ENCODE measurements around the gene KCNT2. TPM values are rescaled to one million over a fixed set of nuclear protein-coding genes. Genes with fewer than 3 reads are reported as not detected.

Gene KCNT2
- total RNA-seq, 1 experiment from 2014 or later, result not detected

- intact Hi-C loops (cut with micrococcal nuclease), result no loop called here
- no peaks in the 10 kb centered on the region for H3K79me2 ChIP-seq (ENCODE audit: insufficient read depth, low read length)
- TF ChIP-seq SIN3A (IDR thresholded peaks at IDR 0.05; ENCODE audit: low read depth) (no peak), POLR2A (IDR thresholded peaks at IDR 0.05; ENCODE audit: borderline replicate concordance, extremely low read depth, insufficient read depth, insufficient read length) (no peak), TCF7L2 (IDR thresholded peaks at IDR 0.05; ENCODE audit: borderline replicate concordance, extremely low read depth, insufficient read depth, insufficient read length) (no peak), MAX (IDR thresholded peaks at IDR 0.05) (no peak), CTCF (IDR thresholded peaks at IDR 0.05 in 2 of 3, conservative IDR thresholded peaks at IDR 0.05 in 1 of 3; ENCODE audit: borderline replicate concordance in 1 of 3, insufficient read depth in 1 of 3, low read depth in 2 of 3, low read length in 2 of 3) (no peak), EZH2 (IDR thresholded peaks at IDR 0.05) (no peak), RAD21 (IDR thresholded peaks at IDR 0.05; ENCODE audit: low read depth) (no peak)
- TF ChIP-seq, protein P1, sequence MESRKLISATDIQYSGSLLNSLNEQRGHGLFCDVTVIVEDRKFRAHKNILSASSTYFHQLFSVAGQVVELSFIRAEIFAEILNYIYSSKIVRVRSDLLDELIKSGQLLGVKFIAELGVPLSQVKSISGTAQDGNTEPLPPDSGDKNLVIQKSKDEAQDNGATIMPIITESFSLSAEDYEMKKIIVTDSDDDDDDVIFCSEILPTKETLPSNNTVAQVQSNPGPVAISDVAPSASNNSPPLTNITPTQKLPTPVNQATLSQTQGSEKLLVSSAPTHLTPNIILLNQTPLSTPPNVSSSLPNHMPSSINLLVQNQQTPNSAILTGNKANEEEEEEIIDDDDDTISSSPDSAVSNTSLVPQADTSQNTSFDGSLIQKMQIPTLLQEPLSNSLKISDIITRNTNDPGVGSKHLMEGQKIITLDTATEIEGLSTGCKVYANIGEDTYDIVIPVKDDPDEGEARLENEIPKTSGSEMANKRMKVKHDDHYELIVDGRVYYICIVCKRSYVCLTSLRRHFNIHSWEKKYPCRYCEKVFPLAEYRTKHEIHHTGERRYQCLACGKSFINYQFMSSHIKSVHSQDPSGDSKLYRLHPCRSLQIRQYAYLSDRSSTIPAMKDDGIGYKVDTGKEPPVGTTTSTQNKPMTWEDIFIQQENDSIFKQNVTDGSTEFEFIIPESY (IDR thresholded peaks at IDR 0.05; ENCODE audit: extremely low read depth, insufficient replicate concordance, low read length), result no peak
- no peak overlapping the region for H3K4me3 ChIP-seq (replicated peaks in 1 of 2; ENCODE audit: low read depth in 1 of 2, low read length in 2 of 2)
- RAD21 ChIA-PET (ENCODE audit: low non-redundant PET in 1 of 2, low total read pairs in 2 of 2, uncharacterized antibody in 2 of 2, unreplicated experiment in 2 of 2), result no interaction called here
- H3K27me3 ChIP-seq (ENCODE audit: insufficient read depth, low read length), result no peaks in the 10 kb centered on the region
- ATAC-seq (no peak), DNase-seq (ENCODE audit: low read depth, low spot score) (no peak)
- no peak overlapping the region for H3K27ac ChIP-seq (ENCODE audit: low read depth, low read length)
- H3K9ac ChIP-seq (ENCODE audit: low read length), result no peak overlapping the region
- H2AFZ ChIP-seq (ENCODE audit: low read depth, low read length, poor library complexity, severe bottlenecking), result no peak overlapping the region
- H3K4me2 ChIP-seq (ENCODE audit: low read length), result no peak overlapping the region
- no peaks in the 10 kb centered on the region for H3K9me3 ChIP-seq (ENCODE audit: control insufficient read depth in 1 of 2, insufficient read depth in 1 of 2, low read depth in 1 of 2, low read length in 2 of 2)
- no peaks in the 10 kb centered on the region for H3K36me3 ChIP-seq (ENCODE audit: control insufficient read depth in 1 of 2, insufficient read depth in 2 of 2, low read length in 2 of 2)
- no peaks in the 10 kb centered on the region for H4K20me1 ChIP-seq (ENCODE audit: insufficient read depth)
- no TSS peak for BruUV-seq (replicated peaks)
- no peaks in the 10 kb centered on the region for H3K4me1 ChIP-seq (ENCODE audit: control insufficient read depth in 1 of 2, insufficient read depth in 2 of 2, low read length in 2 of 2)
- POLR2A ChIA-PET, result no interaction called here
- CTCF ChIA-PET, result no interaction called here
- no peaks in the 10 kb centered on the region; the same call in 1 of the 2 replicates for H3K9me2 ChIP-seq (ENCODE audit: insufficient read depth)
These were observed 230.4 kb downstream of the KCNT2 start for GRCh38 chr1:196377811-196378210.

Measured in HCT116 (cell line).